Astrocyte (in vitro differentiated cells and primary cell): Measurements from ENCODE around the gene VRK1.

Source experiments
- CTCF ChIP-seq: IDR thresholded peaks from 2 replicates; pipeline ENCODE4 v1.5.1; 2011; ENCODE audit warnings: low read depth, mild to moderate bottlenecking, inconsistent platforms, low read length, moderate library complexity; ENCODE audit not compliant: insufficient read depth
- EZH2 ChIP-seq: IDR thresholded peaks from 2 replicates; pipeline ENCODE4 v1.6.1; 2012; ENCODE audit warnings: mild to moderate bottlenecking, low read length, inconsistent platforms; ENCODE audit not compliant: insufficient read depth

GRCh38 chr14:96829791-96830190, 32.6 kb downstream of the VRK1 start:
- TF ChIP-seq EZH2 (no peak), CTCF (no peak)
